Measurements from ENCODE around the gene ZNF679. TPM values are rescaled to one million over a fixed set of nuclear protein-coding genes. Genes with fewer than 3 reads are reported as not detected.
"Not testable (repeated sequence)": the region's sequence is repeated elsewhere in the genome, so short reads cannot be mapped to it uniquely, and the experiment has no call there.

ZNF679 gene
- total RNA-seq: not detected

GRCh38 chr7:64228174-64228573, at the start of gene ZNF679:
ZNF679 (plus strand) TSS chr7:64228474; CDS start chr7:64249118, 20,644 bp downstream.
- 85 to 92% methylated on average over 1 of the region's 1 CpG for WGBS, 2 donors
- not testable (repeated sequence) for DNase-seq (ENCODE audit: low spot score in 2 of 2); H3K4me1 ChIP-seq

GRCh38 chr7:64180989-64181388, 47.3 kb upstream of the ZNF679 start:
- H3K27me3 ChIP-seq: no peaks in the 10 kb centered on the region
- no peak overlapping the region for H3K4me3 ChIP-seq
- 49 to 51% methylated on average over 4 of the region's 4 CpGs for WGBS, 2 donors
- no peaks in the 10 kb centered on the region for H3K36me3 ChIP-seq
- no peak for DNase-seq (ENCODE audit: low spot score in 2 of 2)
- no peak overlapping the region for H3K27ac ChIP-seq
- peaks cover 0 to 41% (median 0%) of the 10 kb centered on the region in 4 donors for H3K9me3 ChIP-seq
- TF ChIP-seq CTCF (IDR thresholded peaks at IDR 0.05) (peak in 2 of 5 experiments; percentile 5 to 9), POLR2A (IDR thresholded peaks at IDR 0.05) (no peak), EP300 (IDR thresholded peaks at IDR 0.05) (no peak)
- H3K4me1 ChIP-seq: no peaks in the 10 kb centered on the region

More at GRCh38 chr7:64228174-64228573, at the start of gene ZNF679:
- not testable (repeated sequence) for H3K27me3 ChIP-seq, H3K27ac ChIP-seq, H3K36me3 ChIP-seq, H3K4me3 ChIP-seq
- peaks cover 0 to 42% (median 3%) of the 10 kb centered on the region in 4 donors for H3K9me3 ChIP-seq

- no peak for DNase-seq (ENCODE audit: low spot score in 2 of 2)
- Histone ChIP-seq H3K36me3 (no peaks in the 10 kb centered on the region), H3K27ac (no peak overlapping the region), H3K4me3 (no peak overlapping the region), H3K9me3 (peaks cover 0 to 44% (median under 1%) of the 10 kb centered on the region in 4 donors), H3K4me1 (no peaks in the 10 kb centered on the region), H3K27me3 (no peaks in the 10 kb centered on the region)
- TF ChIP-seq EP300 (IDR thresholded peaks at IDR 0.05): no peak
- no peak for TF ChIP-seq POLR2A (IDR thresholded peaks at IDR 0.05)
- TF ChIP-seq CTCF (IDR thresholded peaks at IDR 0.05): no peak
- WGBS, 2 donors: 58 to 60% methylated on average over 24 to 40 of the region's 46 CpGs
Measured at GRCh38 chr7:64181586-64181985, 46.7 kb upstream of the ZNF679 start.

GRCh38 chr7:64182036-64182790, 46.1 kb upstream of the ZNF679 start:
- H3K4me3 ChIP-seq: no peak overlapping the region
- no peaks in the 10 kb centered on the region for H3K36me3 ChIP-seq
- H3K4me1 ChIP-seq: no peaks in the 10 kb centered on the region
- no peaks in the 10 kb centered on the region for H3K27me3 ChIP-seq
- no peak overlapping the region for H3K27ac ChIP-seq
- DNase-seq (ENCODE audit: low spot score in 2 of 2): no peak
- H3K9me3 ChIP-seq: peaks cover 0 to 50% (median 4%) of the 10 kb centered on the region in 4 donors
- TF ChIP-seq POLR2A (IDR thresholded peaks at IDR 0.05): no peak
- 42 to 60% methylated on average over 31 to 51 of the region's 66 CpGs for WGBS, 2 donors

GRCh38 chr7:64183126-64183742, 45.0 kb upstream of the ZNF679 start:
- no peak overlapping the region for H3K27ac ChIP-seq
- peak; percentile 38 to 65 (median 59) for TF ChIP-seq CTCF (IDR thresholded peaks at IDR 0.05)
- no peak for TF ChIP-seq POLR2A (IDR thresholded peaks at IDR 0.05)
- no peak for TF ChIP-seq EP300 (IDR thresholded peaks at IDR 0.05)
- peaks cover 0 to 60% (median 4%) of the 10 kb centered on the region in 4 donors for H3K9me3 ChIP-seq
- 37 to 45% methylated on average over 15 to 29 of the region's 31 CpGs for WGBS, 2 donors
- no peaks in the 10 kb centered on the region for H3K36me3 ChIP-seq
- H3K4me1 ChIP-seq: no peaks in the 10 kb centered on the region
- H3K4me3 ChIP-seq: no peak overlapping the region
- no peaks in the 10 kb centered on the region for H3K27me3 ChIP-seq
- DNase-seq (ENCODE audit: low spot score in 2 of 2): no peak

- H3K4me3 ChIP-seq: no peak overlapping the region
- no peaks in the 10 kb centered on the region for H3K36me3 ChIP-seq
- H3K4me1 ChIP-seq: no peaks in the 10 kb centered on the region
- no peaks in the 10 kb centered on the region for H3K27me3 ChIP-seq
- DNase-seq (ENCODE audit: low spot score in 2 of 2): no peak
- peaks cover 0 to 62% (median 4%) of the 10 kb centered on the region in 4 donors for H3K9me3 ChIP-seq
- no peak overlapping the region for H3K27ac ChIP-seq
- 93 to 96% methylated on average over 10 to 11 of the region's 13 CpGs for WGBS, 2 donors
- TF ChIP-seq CTCF (IDR thresholded peaks at IDR 0.05) (no peak), EP300 (IDR thresholded peaks at IDR 0.05) (no peak), POLR2A (IDR thresholded peaks at IDR 0.05) (no peak)
Measured at GRCh38 chr7:64183827-64184372, 44.4 kb upstream of the ZNF679 start.
